ENCODE measurements around the gene RNU5D-1.

The RNU5D-1 gene

GRCh38 chr1:44718091-44718490, 12.9 kb downstream of the RNU5D-1 start:
- ChIA-PET CTCF (interaction anchor here (0.7 to 12.6 kb wide), 8 partner anchors 9 to 582 kb away, joined by 3 to 217 read pairs (median 3); partner anchors contain the start of gene RNU5D-1), POLR2A (interaction anchor here (1.2 kb wide), 1 partner anchor 58 kb away, joined by 4 read pairs; the partner anchor contains the start of gene RPS8)
- no peak overlapping the region for H3K4me3 ChIP-seq (ENCODE audit: low read depth, low read length)
- TF ChIP-seq CTCF (IDR thresholded peaks at IDR 0.05; ENCODE audit: insufficient read depth, low read length, missing control alignments) = no peak
- no peak for DNase-seq (ENCODE audit: low read depth, low spot score)

GRCh38 chr1:44717653-44718052, 13.3 kb downstream of the RNU5D-1 start:
- DNase-seq (ENCODE audit: low read depth, low spot score) = no peak
- POLR2A ChIA-PET = interaction anchor here (1.2 kb wide), 1 partner anchor 58 kb away, joined by 4 read pairs; the partner anchor contains the start of gene RPS8
- TF ChIP-seq CTCF (IDR thresholded peaks at IDR 0.05; ENCODE audit: insufficient read depth, low read length, missing control alignments) = no peak
- CTCF ChIA-PET = interaction anchor here (0.7 to 12.6 kb wide), 8 partner anchors 9 to 583 kb away, joined by 3 to 217 read pairs (median 4); partner anchors contain the start of gene RNU5D-1
- H3K4me3 ChIP-seq (ENCODE audit: low read depth, low read length) = no peak overlapping the region

GRCh38 chr1:44717156-44717555, 13.8 kb downstream of the RNU5D-1 start:
- POLR2A ChIA-PET = interaction anchor here (1.2 kb wide), 1 partner anchor 58 kb away, joined by 4 read pairs; the partner anchor contains the start of gene RPS8
- no peak overlapping the region for H3K4me3 ChIP-seq (ENCODE audit: low read depth, low read length)
- DNase-seq (ENCODE audit: low read depth, low spot score) = no peak
- no peak for TF ChIP-seq CTCF (IDR thresholded peaks at IDR 0.05; ENCODE audit: insufficient read depth, low read length, missing control alignments)
- CTCF ChIA-PET = interaction anchor here (0.7 to 12.6 kb wide), 8 partner anchors 9 to 583 kb away, joined by 3 to 217 read pairs (median 4); partner anchors contain the start of gene RNU5D-1

GRCh38 chr1:44714944-44715571, 15.9 kb downstream of the RNU5D-1 start:
- no peak for DNase-seq (ENCODE audit: low read depth, low spot score)
- POLR2A ChIA-PET = no interaction called here
- H3K4me3 ChIP-seq (ENCODE audit: low read depth, low read length) = no peak overlapping the region
- peak; percentile 88 for TF ChIP-seq CTCF (IDR thresholded peaks at IDR 0.05; ENCODE audit: insufficient read depth, low read length, missing control alignments)
- CTCF ChIA-PET = interaction anchor here (0.7 to 12.6 kb wide), 13 partner anchors 9 to 778 kb away, joined by 3 to 217 read pairs (median 4); partner anchors contain the start of genes ARMH1 and RNU5D-1

GRCh38 chr1:44714532-44714931, 16.4 kb downstream of the RNU5D-1 start:
- POLR2A ChIA-PET = no interaction called here
- TF ChIP-seq CTCF (IDR thresholded peaks at IDR 0.05; ENCODE audit: insufficient read depth, low read length, missing control alignments) = no peak
- CTCF ChIA-PET = interaction anchor here (0.7 to 12.6 kb wide), 10 partner anchors 8 to 777 kb away, joined by 3 to 217 read pairs (median 4); partner anchors contain the start of genes ARMH1 and RNU5D-1
- DNase-seq (ENCODE audit: low read depth, low spot score) = no peak
- H3K4me3 ChIP-seq (ENCODE audit: low read depth, low read length) = no peak overlapping the region

- ChIA-PET POLR2A (no interaction called here), CTCF (interaction anchor here (0.8 to 12.6 kb wide), 7 partner anchors 8 to 78 kb away, joined by 3 to 217 read pairs (median 3); partner anchors contain the start of gene RNU5D-1)
- H3K4me3 ChIP-seq (ENCODE audit: low read depth, low read length) = no peak overlapping the region
- no peak for DNase-seq (ENCODE audit: low read depth, low spot score)
- TF ChIP-seq CTCF (IDR thresholded peaks at IDR 0.05; ENCODE audit: insufficient read depth, low read length, missing control alignments) = no peak
These were observed 17.6 kb downstream of the RNU5D-1 start for GRCh38 chr1:44713321-44713781.

Data from AG04449 (cell line).